SK-N-SH (cell line): Measurements from ENCODE around the gene ARHGEF40. TPM values are rescaled to one million over a fixed set of nuclear protein-coding genes. Genes with fewer than 3 reads are reported as not detected.

Source experiments
- CTCF ChIA-PET: fragments of 300-600, 350-600 bp; formaldehyde crosslinking; extraction: SDS; loops from one replicate; lab custom pipeline; 2021; lab: Yijun Ruan, JAX
- POLR2A ChIA-PET: fragments of 350-600 bp; sonication (Branson Sonifier 250); formaldehyde crosslinking; extraction: SDS; loops from one replicate; lab custom pipeline; 2020; ENCODE audit warnings: antibody characterized with exemption, inconsistent platforms; lab: Yijun Ruan, JAX
- DNase-seq: peaks from one replicate; pipeline ENCODE4 v3.0.0; 2012
- H2AFZ ChIP-seq: fragments of 200-600 bp; sonication (generic); 2 replicates; pipeline ENCODE4 v1.8.1; 2016; ENCODE audit warnings: antibody characterized with exemption, mild to moderate bottlenecking, low read depth
- H3F3A ChIP-seq: fragments of 200-600 bp; sonication (generic); replicated peaks from 2 replicates; pipeline ENCODE3; 2016; ENCODE audit warnings: antibody characterized with exemption, mild to moderate bottlenecking; ENCODE audit not compliant: insufficient read depth
- H3K27ac ChIP-seq, 2 experiments: fragments of 200-500 bp in 1 of 2; fragments of 200-600 bp in 1 of 2; sonication (Bioruptor generic) in 1 of 2; sonication (generic), shearing (Covaris generic) in 1 of 2; 2 replicates each; pipeline versions ENCODE4 v1.5.1 to v1.6.1; 2014 to 2016; ENCODE audit warnings: low read depth in 2 of 2, inconsistent platforms in 1 of 2, low read length in 1 of 2, mild to moderate bottlenecking in 1 of 2, mixed read lengths in 1 of 2
- H3K27me3 ChIP-seq: fragments of 200-600 bp; sonication (generic), shearing (Covaris generic); 2 replicates; pipeline ENCODE4 v1.6.1; 2016; ENCODE audit warnings: mixed run types; ENCODE audit not compliant: insufficient read depth
- H3K36me3 ChIP-seq, 2 experiments: fragments of 200-500 bp in 1 of 2; fragments of 200-600 bp in 1 of 2; sonication (Bioruptor generic) in 1 of 2; sonication (generic) in 1 of 2; replicated peaks in 1 of 2; 2 replicates each; pipeline versions ENCODE3 to v1.5.1; 2014 to 2016; ENCODE audit warnings: low read length in 1 of 2, mild to moderate bottlenecking in 1 of 2; ENCODE audit not compliant: insufficient read depth in 2 of 2, control insufficient read depth in 1 of 2
- H3K4me1 ChIP-seq, 2 experiments: fragments of 200-500 bp in 1 of 2; fragments of 200-600 bp in 1 of 2; sonication (Bioruptor generic) in 1 of 2; sonication (generic), shearing (Covaris generic) in 1 of 2; 2 replicates each; pipeline versions ENCODE4 v1.5.1 to v1.6.1; 2014 to 2016; ENCODE audit warnings: low read depth in 1 of 2, low read length in 1 of 2, mixed run types in 1 of 2; ENCODE audit not compliant: insufficient read depth in 2 of 2, control insufficient read depth in 1 of 2
- H3K4me2 ChIP-seq: fragments of 200-600 bp; sonication (generic), shearing (Covaris generic); 2 replicates; pipeline ENCODE4 v1.6.1; 2017; ENCODE audit warnings: mixed run types
- H3K4me3 ChIP-seq, 2 experiments: fragments of 200-500 bp in 1 of 2; fragments of 200-600 bp in 1 of 2; sonication (Bioruptor generic) in 1 of 2; sonication (generic), shearing (Covaris generic) in 1 of 2; 2 replicates each; pipeline versions ENCODE4 v1.5.1 to v1.8.1; 2014 to 2016; ENCODE audit warnings: low read depth in 2 of 2, inconsistent platforms in 1 of 2, low read length in 1 of 2, mild to moderate bottlenecking in 1 of 2, mixed read lengths in 1 of 2, moderate library complexity in 1 of 2
- H3K79me2 ChIP-seq: fragments of 200-600 bp; sonication (generic); 2 replicates; pipeline ENCODE4 v1.8.1; 2017; ENCODE audit warnings: mild to moderate bottlenecking; ENCODE audit not compliant: insufficient read depth
- H3K9ac ChIP-seq: fragments of 200-600 bp; sonication (generic); 2 replicates; pipeline ENCODE4 v1.6.1; 2017; ENCODE audit warnings: mixed run types
- H3K9me2 ChIP-seq: fragments of 200-600 bp; sonication (generic); 2 replicates; pipeline ENCODE4 v1.6.1; 2017; ENCODE audit warnings: mixed run types
- H3K9me3 ChIP-seq: fragments of 200-600 bp; sonication (generic); 2 replicates; pipeline ENCODE4 v1.6.1; 2017; ENCODE audit warnings: mixed run types, mild to moderate bottlenecking, moderate library complexity
- H4K20me1 ChIP-seq: fragments of 200-600 bp; sonication (generic); 2 replicates; pipeline ENCODE4 v1.6.1; 2017; ENCODE audit warnings: mild to moderate bottlenecking, mixed run types; ENCODE audit not compliant: insufficient read depth
- CHD2 ChIP-seq: fragments of 150-350 bp; IDR thresholded peaks from 2 replicates; pipeline ENCODE4 v1.6.1; 2018; ENCODE audit warnings: low read length; ENCODE audit not compliant: partially characterized antibody
- EZH2phosphoT487 ChIP-seq: fragments of 200-600 bp; sonication (generic); IDR thresholded peaks from 2 replicates; pipeline ENCODE4 v1.6.1; 2017; ENCODE audit warnings: low read depth, mixed run types, mild to moderate bottlenecking, antibody characterized with exemption, moderate library complexity, borderline replicate concordance
- FOXJ3 ChIP-seq: sonication (generic); formaldehyde crosslinking; IDR thresholded peaks from 2 replicates; pipeline ENCODE4 v1.5.1; 2020; ENCODE audit warnings: mild to moderate bottlenecking, missing genetic modification reagents
- FOXM1 ChIP-seq: IDR thresholded peaks from 2 replicates; pipeline ENCODE4 v1.4.0; 2012; ENCODE audit warnings: low read depth, mild to moderate bottlenecking
- GABPA ChIP-seq: IDR thresholded peaks from 2 replicates; pipeline ENCODE4 v1.4.0; 2012; ENCODE audit warnings: low read depth, mild to moderate bottlenecking
- JUND ChIP-seq: IDR thresholded peaks from 2 replicates; pipeline ENCODE4 v1.4.0; 2012
- NFIC ChIP-seq: IDR thresholded peaks from 2 replicates; pipeline ENCODE4 v1.4.0; 2012; ENCODE audit warnings: borderline replicate concordance
- NRF1 ChIP-seq: IDR thresholded peaks from 2 replicates; pipeline ENCODE4 v1.6.1; 2012; ENCODE audit warnings: low read depth, mild to moderate bottlenecking, low read length
- RAD21 ChIP-seq: IDR thresholded peaks from 2 replicates; pipeline ENCODE4 v1.6.1; 2012; ENCODE audit warnings: mild to moderate bottlenecking, low read length
- RCOR1 ChIP-seq: fragments of 150-350 bp; IDR thresholded peaks from 2 replicates; pipeline ENCODE4 v1.6.1; 2017; ENCODE audit warnings: antibody characterized with exemption, low read length
- REST ChIP-seq: IDR thresholded peaks from 2 replicates; pipeline ENCODE4 v1.6.1; 2012; ENCODE audit warnings: mild to moderate bottlenecking, low read depth, low read length, moderate library complexity
- RXRA ChIP-seq: IDR thresholded peaks from 2 replicates; pipeline ENCODE4 v1.4.0; 2012; ENCODE audit warnings: low read depth, mild to moderate bottlenecking, borderline replicate concordance
- SIN3A ChIP-seq: IDR thresholded peaks from 2 replicates; pipeline ENCODE4 v1.6.1; 2012; ENCODE audit warnings: low read depth, mild to moderate bottlenecking, low read length, moderate library complexity, borderline replicate concordance
- SMC3 ChIP-seq: IDR thresholded peaks from 2 replicates; pipeline ENCODE4 v1.6.1; 2012; ENCODE audit warnings: low read depth, low read length, improper control_type of control experiment
- TAF1 ChIP-seq: IDR thresholded peaks from 2 replicates; pipeline ENCODE4 v1.6.1; 2012; ENCODE audit warnings: low read depth, mild to moderate bottlenecking, low read length, moderate library complexity, borderline replicate concordance
- TCF12 ChIP-seq: IDR thresholded peaks from 2 replicates; pipeline ENCODE4 v1.4.0; 2012
- USF1 ChIP-seq: IDR thresholded peaks from 2 replicates; pipeline ENCODE4 v1.4.0; 2012; ENCODE audit warnings: low read depth, borderline replicate concordance
- ZBTB33 ChIP-seq: IDR thresholded peaks from 2 replicates; pipeline ENCODE4 v1.4.0; 2012; ENCODE audit warnings: low read depth, borderline replicate concordance
- WGBS: methylation state at CpG from one replicate; pipeline ENCODE4 v1.1.6; 2017; ENCODE audit warnings: low lambda C conversion rate; 5-methylcytosine and 5-hydroxymethylcytosine counted together
- polyA plus RNA-seq, 3 experiments: library from polyadenylated mRNA; depleted of rRNA; stranded (reverse); fragments of >200 nt; gene quantifications; 2 replicates each; pipeline ENCODE4 v1.2.3, GENCODE V29; 2012

ARHGEF40 gene
- polyA plus RNA-seq, 1 of the 3 experiments (the other 2 are of a cell fraction), result 58.8 TPM

- H4K20me1 ChIP-seq, result no peaks in the 10 kb centered on the region
- H3K9me2 ChIP-seq, result no peaks in the 10 kb centered on the region
- 38% methylated on average over 5 of the region's 5 CpGs for WGBS
- no peaks in the 10 kb centered on the region for H3K4me1 ChIP-seq
- H3K9me3 ChIP-seq, result no peaks in the 10 kb centered on the region
- H3K27ac ChIP-seq, result no peak overlapping the region
- H3K4me3 ChIP-seq, result no peak overlapping the region
- H2AFZ ChIP-seq, result no peak overlapping the region
- ChIA-PET CTCF (interaction anchor here (0.9 to 7.5 kb wide), 6 partner anchors 7 to 71 kb away, joined by 4 to 73 read pairs (median 10); partner anchors contain the start of gene ZNF219), POLR2A (no interaction called here)
- H3K4me2 ChIP-seq, result no peak overlapping the region
- no peaks in the 10 kb centered on the region for H3F3A ChIP-seq
- no peaks in the 10 kb centered on the region for H3K36me3 ChIP-seq
- no peak overlapping the region for H3K9ac ChIP-seq
- peaks cover 42% of the 10 kb centered on the region; the same call in 1 of the 2 replicates for H3K27me3 ChIP-seq
- TF ChIP-seq GABPA, result no peak
- no peak for DNase-seq
- H3K79me2 ChIP-seq, result no peaks in the 10 kb centered on the region
Observed at GRCh38 chr14:21032326-21033132, 37.6 kb upstream of the ARHGEF40 start.

- no peaks in the 10 kb centered on the region for H3K36me3 ChIP-seq
Observed at GRCh38 chr14:21033133-21033698, 36.9 kb upstream of the ARHGEF40 start.

More at GRCh38 chr14:21033133-21033698, 36.9 kb upstream of the ARHGEF40 start:
- no peak for DNase-seq
- Histone ChIP-seq H3K9me3 (no peaks in the 10 kb centered on the region), H3K79me2 (no peaks in the 10 kb centered on the region), H3K27me3 (peaks cover 42% of the 10 kb centered on the region; the same call in 1 of the 2 replicates), H3K9ac (no peak overlapping the region), H3K4me3 (no peak overlapping the region), H3K4me2 (no peak overlapping the region), H2AFZ (no peak overlapping the region), H3K27ac (no peak overlapping the region), H4K20me1 (no peaks in the 10 kb centered on the region), H3F3A (no peaks in the 10 kb centered on the region), H3K9me2 (no peaks in the 10 kb centered on the region), H3K4me1 (no peaks in the 10 kb centered on the region)
- ChIA-PET POLR2A (no interaction called here), CTCF (interaction anchor here (1.0 to 7.5 kb wide), 5 partner anchors 19 to 71 kb away, joined by 3 to 73 read pairs (median 5); no protein-coding TSS in a partner anchor)
- TF ChIP-seq NFIC (no peak), RXRA (no peak), RAD21 (no peak), REST (no peak), GABPA (no peak), SIN3A (no peak), TCF12 (no peak), RCOR1 (no peak), FOXM1 (no peak), TAF1 (no peak), CHD2 (no peak), FOXJ3 (no peak), USF1 (no peak), EZH2phosphoT487 (no peak), ZBTB33 (no peak), NRF1 (no peak), JUND (no peak), SMC3 (no peak)
- WGBS, result 56% methylated on average over 4 of the region's 4 CpGs
